ENCODE measurements around the gene ANAPC2. TPM values are rescaled to one million over a fixed set of nuclear protein-coding genes. Genes with fewer than 3 reads are reported as not detected.

ANAPC2 gene
- total RNA-seq, 1 experiment from 2014 or later: 16.1 TPM

GRCh38 chr9:137194909-137195308, 6.5 kb upstream of the ANAPC2 start:
- DNase-seq (ENCODE audit: extremely low read depth, low read depth): no peak

GRCh38 chr9:137194388-137194787, 6.0 kb upstream of the ANAPC2 start:
- DNase-seq (ENCODE audit: extremely low read depth, low read depth): no peak

GRCh38 chr9:137193771-137194170, 5.4 kb upstream of the ANAPC2 start:
- no peak for DNase-seq (ENCODE audit: extremely low read depth, low read depth)

- no peak for DNase-seq (ENCODE audit: extremely low read depth, low read depth)
These were observed 4.5 kb upstream of the ANAPC2 start for GRCh38 chr9:137192859-137193258.

GRCh38 chr9:137192448-137192780, 4.1 kb upstream of the ANAPC2 start:
- no peak for DNase-seq (ENCODE audit: extremely low read depth, low read depth)

GRCh38 chr9:137191691-137192447, 3.5 kb upstream of the ANAPC2 start:
- DNase-seq (ENCODE audit: extremely low read depth, low read depth): no peak

- DNase-seq (ENCODE audit: extremely low read depth, low read depth): no peak
These were observed 2.9 kb upstream of the ANAPC2 start for GRCh38 chr9:137191245-137191644.

GRCh38 chr9:137190315-137190856, 2.0 kb upstream of the ANAPC2 start:
- no peak for DNase-seq (ENCODE audit: extremely low read depth, low read depth)

- DNase-seq (ENCODE audit: extremely low read depth, low read depth): no peak
These were observed 1.2 kb upstream of the ANAPC2 start for GRCh38 chr9:137189297-137190295.

- DNase-seq (ENCODE audit: extremely low read depth, low read depth): no peak
These were observed 272 bp downstream of the ANAPC2 start for GRCh38 chr9:137188086-137188489.

- DNase-seq (ENCODE audit: extremely low read depth, low read depth): no peak
These were observed 974 bp downstream of the ANAPC2 start for GRCh38 chr9:137187386-137187785.

- DNase-seq (ENCODE audit: extremely low read depth, low read depth): no peak
These were observed 2.0 kb downstream of the ANAPC2 start for GRCh38 chr9:137186385-137186784.

GRCh38 chr9:137185921-137186320, 2.4 kb downstream of the ANAPC2 start:
- no peak for DNase-seq (ENCODE audit: extremely low read depth, low read depth)

- DNase-seq (ENCODE audit: extremely low read depth, low read depth): no peak
These were observed 3.3 kb downstream of the ANAPC2 start for GRCh38 chr9:137184881-137185660.

- no peak for DNase-seq (ENCODE audit: extremely low read depth, low read depth)
These were observed 4.3 kb downstream of the ANAPC2 start for GRCh38 chr9:137183980-137184595.

- no peak for DNase-seq (ENCODE audit: extremely low read depth, low read depth)
These were observed 5.5 kb downstream of the ANAPC2 start for GRCh38 chr9:137182836-137183235.

GRCh38 chr9:137181680-137182079, 6.7 kb downstream of the ANAPC2 start:
- no peak for DNase-seq (ENCODE audit: extremely low read depth, low read depth)

- DNase-seq (ENCODE audit: extremely low read depth, low read depth): no peak
These were observed 7.9 kb downstream of the ANAPC2 start for GRCh38 chr9:137180491-137180890.

- DNase-seq (ENCODE audit: extremely low read depth, low read depth): no peak
These were observed 8.6 kb downstream of the ANAPC2 start for GRCh38 chr9:137179761-137180160.

- DNase-seq (ENCODE audit: extremely low read depth, low read depth): no peak
These were observed 9.3 kb downstream of the ANAPC2 start for GRCh38 chr9:137178939-137179630.

Measured in NCI-H460 (cell line).